ENCODE data around the gene CCDC198.

CCDC198 gene

DNA sequence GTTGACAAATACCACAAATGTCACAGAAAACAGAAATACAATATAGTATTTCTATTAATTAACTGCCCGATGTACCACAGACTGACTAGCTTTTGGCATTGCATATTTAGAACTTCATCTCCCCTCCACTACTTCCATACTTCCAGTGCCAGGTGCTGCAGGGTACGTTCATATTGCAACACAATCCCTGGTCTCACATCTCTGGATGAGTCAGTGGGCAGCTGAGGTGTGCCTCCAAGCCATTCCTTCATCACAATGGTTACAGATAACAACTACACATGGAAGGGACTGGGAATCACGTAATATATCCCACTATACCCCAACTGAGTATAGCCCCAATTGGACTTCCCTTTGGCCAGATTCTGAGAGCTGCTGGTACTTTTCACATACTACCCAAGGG lies 31.1 kb downstream of the CCDC198 start:
- no peak for DNase-seq

- DNase-seq: no peak
These were observed 31.8 kb downstream of the CCDC198 start for GRCh38 chr14:57461777-57462320.

GRCh38 chr14:57435923-57436322 lies 57.7 kb downstream of the CCDC198 start:
- DNase-seq: no peak

DNA sequence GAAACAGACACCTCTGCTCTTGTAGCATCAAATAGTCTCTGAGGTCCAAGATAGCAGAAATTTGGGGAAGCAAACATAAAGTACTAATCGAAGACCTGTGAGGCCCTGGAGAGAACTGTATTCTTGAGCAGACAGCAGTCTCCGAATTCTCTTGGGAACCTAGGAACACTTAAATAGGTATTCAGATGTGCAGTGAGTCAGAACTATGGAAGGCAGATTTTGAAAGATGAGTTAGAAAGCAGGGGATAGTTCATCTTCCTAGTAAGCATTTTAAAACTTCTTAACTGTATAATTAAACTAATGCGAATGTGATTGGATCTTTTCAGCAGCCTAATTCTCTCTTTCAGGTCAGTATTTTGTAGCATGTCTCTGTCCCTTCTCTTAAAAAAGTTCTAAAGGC lies 72.7 kb downstream of the CCDC198 start:
- no peak for DNase-seq

- no peak for DNase-seq
These were observed 73.6 kb downstream of the CCDC198 start for GRCh38 chr14:57420033-57420432.
